Measurements from ENCODE around the gene TOP3B.

GRCh38 chr22:21929253-21929652, 53.3 kb downstream of the TOP3B start:
- TF ChIP-seq REST (IDR thresholded peaks at IDR 0.05; ENCODE audit: borderline replicate concordance) (no peak), CTCF (IDR thresholded peaks at IDR 0.05; ENCODE audit: poor library complexity, severe bottlenecking) (no peak)

Measured in neural cell (in vitro differentiated cells).